K562 (cell line): ENCODE measurements around the gene PBX1. TPM values are rescaled to one million over a fixed set of nuclear protein-coding genes. Genes with fewer than 3 reads are reported as not detected.

Experiments
- ATAC-seq: fragments of 200-7000 bp; cut with Tn5 transposase; 3 replicates; pipeline ENCODE4 v1.9.1; 2020; ENCODE audit warnings: moderate library complexity
- BruUV-seq: library from RNA; stranded (reverse); fragments of 400-500 nt; replicated peaks from 2 replicates; lab custom pipeline; 2021; lab: Mats Ljungman, UMichigan
- CTCF ChIA-PET: fragments of 300-600 bp; formaldehyde crosslinking; extraction: SDS; loops from one replicate; lab custom pipeline; 2021; ENCODE audit warnings: low intra/inter-chr PET ratio; lab: Yijun Ruan, JAX
- POLR2A ChIA-PET: fragments of 300-600, 350-650 bp; sonication (Branson Sonifier 250); formaldehyde crosslinking; extraction: SDS; loops from one replicate; lab custom pipeline; 2021; ENCODE audit warnings: antibody characterized with exemption, inconsistent platforms; lab: Yijun Ruan, JAX
- DNase-seq, 4 experiments: peaks; one replicate each; pipeline versions ENCODE4 v3.0.0 to v3.0.0-alpha.2; 2011 to 2018; ENCODE audit warnings: low spot score in 3 of 4, mixed read lengths in 3 of 4; ENCODE audit errors: extremely low read depth in 1 of 4
- FAIRE-seq: peaks from 2 replicates; lab custom pipeline; 2011; peaks lifted over from hg19 to GRCh38; lab: Jason Lieb, UNC
- H2AFZ ChIP-seq: 2 replicates; pipeline ENCODE4 v1.6.0; 2011; ENCODE audit warnings: low read depth, low read length, control low read depth, inconsistent platforms
- H3K27ac ChIP-seq: fragments of 200-600 bp; 3 replicates; pipeline ENCODE4 v1.8.0; 2011; ENCODE audit warnings: low read depth, mild to moderate bottlenecking, control low read depth, inconsistent platforms, low read length, moderate library complexity, mixed read lengths; ENCODE audit errors: extremely low read depth
- H3K27me3 ChIP-seq, 2 experiments: fragments of 300-600 bp in 1 of 2; 2 replicates in 1 of 2; 3 replicates in 1 of 2; pipeline versions ENCODE4 v1.6.0 to v1.8.0; 2011; ENCODE audit warnings: inconsistent platforms in 2 of 2, low read length in 2 of 2, mild to moderate bottlenecking in 1 of 2, mixed read lengths in 1 of 2, moderate library complexity in 1 of 2; ENCODE audit not compliant: control insufficient read depth in 2 of 2, insufficient read depth in 2 of 2
- H3K36me3 ChIP-seq: fragments of 300-600 bp; 3 replicates; pipeline ENCODE4 v1.8.0; 2011; ENCODE audit warnings: mild to moderate bottlenecking, low read length, inconsistent platforms; ENCODE audit not compliant: control insufficient read depth, insufficient read depth
- H3K4me1 ChIP-seq, 2 experiments: fragments of 200-600 bp in 1 of 2; replicated peaks in 1 of 2; 2 replicates in 1 of 2; 3 replicates in 1 of 2; pipeline versions ENCODE4 v1.5.1 to v1.8.0; 2011; ENCODE audit warnings: inconsistent platforms in 2 of 2, low read length in 2 of 2, mild to moderate bottlenecking in 1 of 2, mixed read lengths in 1 of 2, moderate library complexity in 1 of 2; ENCODE audit not compliant: control insufficient read depth in 2 of 2, insufficient read depth in 2 of 2
- H3K4me2 ChIP-seq: 2 replicates; pipeline ENCODE4 v1.6.1; 2011; ENCODE audit warnings: low read length, control low read depth, inconsistent platforms, mixed read lengths; ENCODE audit not compliant: insufficient read depth
- H3K4me3 ChIP-seq: fragments of 200-600 bp; sonication (generic), shearing (Covaris generic); 2 replicates; pipeline ENCODE4 v1.5.1; 2016; ENCODE audit warnings: control low read depth, inconsistent platforms
- H3K79me2 ChIP-seq: fragments of 200-600 bp; 3 replicates; pipeline ENCODE4 v1.8.0; 2011; ENCODE audit warnings: low read length, inconsistent platforms; ENCODE audit not compliant: control insufficient read depth, insufficient read depth
- H3K9ac ChIP-seq, 2 experiments: 2 replicates each; pipeline versions ENCODE4 v1.6.0 to v1.6.1; 2011; ENCODE audit warnings: low read depth in 2 of 2, low read length in 2 of 2, control low read depth in 1 of 2, inconsistent platforms in 1 of 2, mild to moderate bottlenecking in 1 of 2, mixed read lengths in 1 of 2; ENCODE audit not compliant: insufficient read depth in 1 of 2
- H3K9me1 ChIP-seq: one replicate; pipeline ENCODE4 v1.6.0; 2011; ENCODE audit warnings: inconsistent platforms, mild to moderate bottlenecking, low read length, moderate library complexity; ENCODE audit not compliant: control insufficient read depth, insufficient read depth
- H3K9me3 ChIP-seq: replicated peaks from 2 replicates; pipeline ENCODE4 v1.5.1; 2011; ENCODE audit warnings: low read depth, low read length, inconsistent platforms; ENCODE audit not compliant: control insufficient read depth, insufficient read depth
- H4K20me1 ChIP-seq: replicated peaks from 2 replicates; pipeline ENCODE4 v1.6.1; 2011; ENCODE audit warnings: low read length, inconsistent platforms, mixed read lengths; ENCODE audit not compliant: control insufficient read depth, insufficient read depth
- MXI1 ChIP-seq: IDR thresholded peaks from 2 replicates; pipeline ENCODE4 v1.6.1; 2011; ENCODE audit warnings: low read depth, mild to moderate bottlenecking, improper control_type of control experiment, low read length
- RHOXF2B ChIP-seq: fragments of 250-450 bp; sonication (Bioruptor Pico); conservative IDR thresholded peaks from 2 replicates; pipeline ENCODE4 v1.5.1; 2021
- XRCC3 ChIP-seq: fragments of 450-650 bp; IDR thresholded peaks from 2 replicates; pipeline ENCODE4 v1.6.1; 2017; ENCODE audit warnings: mild to moderate bottlenecking, moderate library complexity
- ZKSCAN3 ChIP-seq: fragments of 250-450 bp; sonication (Bioruptor Pico); IDR thresholded peaks from 2 replicates; pipeline ENCODE4 v1.4.0; 2020
- ZNF140 ChIP-seq: fragments of 250-450 bp; sonication (Bioruptor Pico); IDR thresholded peaks from 2 replicates; pipeline ENCODE4 v1.8.0; 2021; ENCODE audit warnings: moderate library complexity, mild to moderate bottlenecking, inconsistent platforms
- ZNF174 ChIP-seq: fragments of 250-450 bp; sonication (Bioruptor Pico); IDR thresholded peaks from 2 replicates; pipeline ENCODE4 v1.4.0; 2020; ENCODE audit warnings: mild to moderate bottlenecking
- ZNF184 ChIP-seq: sonication (generic); formaldehyde crosslinking; IDR thresholded peaks from 2 replicates; pipeline ENCODE4 v1.5.0; 2020; ENCODE audit warnings: missing genetic modification reagents
- ZNF609 ChIP-seq: sonication (generic); formaldehyde crosslinking; IDR thresholded peaks from 2 replicates; pipeline ENCODE4 v1.8.1; 2023; ENCODE audit warnings: missing genetic modification reagents, mild to moderate bottlenecking, borderline replicate concordance
- WGBS: fragments of 100-300 bp; shearing (Covaris generic); methylation state at CpG from one replicate; pipeline ENCODE4 v1.1.6; 2016; ENCODE audit warnings: low coverage, mixed read lengths; ENCODE audit not compliant: insufficient coverage; ENCODE audit errors: missing lambda C conversion rate; 5-methylcytosine and 5-hydroxymethylcytosine counted together
- in situ Hi-C: fragments of 300-500 bp; cut with MboI; formaldehyde crosslinking; loops from 4 replicates; pipeline ENCODE4 v1.15.0; 2018; ENCODE audit warnings: inconsistent platforms, mixed read lengths
- intact Hi-C: fragments of 100-400 bp; cut with micrococcal nuclease; formaldehyde crosslinking; loops from 2 replicates; pipeline ENCODE4 v1.14.2; 2022
- polyA plus RNA-seq, 8 experiments: library from polyadenylated mRNA; depleted of rRNA in 4 of 8; stranded (reverse) in 5 of 8; unstranded in 3 of 8; fragments of >200 nt; fragmentation: Nextera tagmentation in 2 of 8; fragmentation: Illumina TruSeq in 1 of 8; extraction: Ambion mirVana in 2 of 8; extraction: Trizol in 1 of 8; gene quantifications; 2 replicates each; pipeline versions ENCODE4 v1.2.1 to v1.2.3, GENCODE V29; 2011 to 2014; ENCODE audit warnings: inconsistent platforms in 1 of 8, missing spikeins in 1 of 8
- total RNA-seq, 7 experiments: library from RNA; depleted of rRNA in 6 of 7; stranded (reverse); fragments of >200 nt in 6 of 7; fragmentation: Illumina TruSeq in 2 of 7; extraction: Trizol in 2 of 7; gene quantifications; 2 replicates each; pipeline versions ENCODE4 v1.2.1 to v1.2.3, GENCODE V29; 2011 to 2021; ENCODE audit warnings: low replicate concordance in 1 of 7

PBX1 gene
- total and polyA plus RNA-seq, 9 of the 15 experiments (the other 6 are each of a cell fraction or from before 2014, with no cell fraction given), result 0.03 to 0.62 (median 0.17) TPM

DNA sequence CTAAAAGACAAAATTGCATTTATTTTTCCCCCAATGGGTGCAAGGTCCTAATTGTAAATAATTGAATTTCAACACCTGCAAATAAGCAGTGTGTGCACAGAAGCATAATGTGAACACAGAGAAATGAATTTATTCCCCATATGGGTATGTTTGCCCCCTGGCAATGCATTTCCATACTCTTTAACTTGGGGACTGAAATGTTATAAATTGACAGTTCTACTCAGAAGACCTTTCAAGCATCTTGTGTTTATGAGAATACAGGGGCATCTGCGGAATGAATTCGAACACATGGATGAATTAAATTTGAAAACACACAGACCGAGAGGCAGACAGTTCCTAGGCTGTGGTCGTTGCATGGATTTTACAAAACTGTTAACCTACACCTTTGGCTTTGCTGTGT lies 3.5 kb downstream of the PBX1 start:
- in situ Hi-C loops, result no loop called here
- Histone ChIP-seq H3K4me3 (no peak overlapping the region), H3K27me3 (no peaks in the 10 kb centered on the region), H3K36me3 (no peaks in the 10 kb centered on the region), H4K20me1 (no peaks in the 10 kb centered on the region), H3K79me2 (no peaks in the 10 kb centered on the region), H3K4me1 (no peaks in the 10 kb centered on the region; a peak in 1 of 5 replicates), H3K9me1 (no peaks in the 10 kb centered on the region), H3K27ac (no peak overlapping the region), H3K9ac (no peak overlapping the region), H3K9me3 (no peaks in the 10 kb centered on the region), H3K4me2 (no peak overlapping the region), H2AFZ (no peak overlapping the region)
- WGBS, result 1% methylated on average over 4 of the region's 4 CpGs
- intact Hi-C loops, result no loop called here
- FAIRE-seq, result no peak
- TF ChIP-seq ZNF140 (CRISPR knock-in tag) (no peak), RHOXF2B (CRISPR knock-in tag) (no peak), ZNF184 (CRISPR knock-in tag) (no peak), XRCC3 (no peak), ZNF174 (CRISPR knock-in tag) (no peak), MXI1 (no peak), ZKSCAN3 (CRISPR knock-in tag) (no peak), ZNF609 (CRISPR knock-in tag) (no peak)
- ChIA-PET CTCF (no interaction called here), POLR2A (no interaction called here)
- no peak for DNase-seq
- no TSS peak for BruUV-seq
- ATAC-seq, result no peak
